ENCODE results near the gene GK.

GRCh38 chrX:30715976-30716375, 62.8 kb downstream of the GK start:
- TF ChIP-seq CTCF (tag by site-specific recombination; IDR thresholded peaks at IDR 0.05) (no peak), ZNF776 (tag by site-specific recombination; IDR thresholded peaks at IDR 0.05; ENCODE audit: borderline replicate concordance) (no peak), IKZF3 (tag by site-specific recombination; IDR thresholded peaks at IDR 0.05) (no peak), ZNF121 (tag by site-specific recombination; IDR thresholded peaks at IDR 0.05) (no peak), ZNF146 (tag by site-specific recombination; IDR thresholded peaks at IDR 0.05) (no peak), GLIS2 (tag by site-specific recombination; IDR thresholded peaks at IDR 0.05) (no peak), KLF10 (tag by site-specific recombination; IDR thresholded peaks at IDR 0.05) (no peak), ZFP3 (tag by site-specific recombination; IDR thresholded peaks at IDR 0.05; ENCODE audit: low read depth) (no peak), HOXC10 (CRISPR knock-in tag; IDR thresholded peaks at IDR 0.05) (no peak), YY1 (tag by site-specific recombination; IDR thresholded peaks at IDR 0.05) (no peak), ZNF792 (tag by site-specific recombination; IDR thresholded peaks at IDR 0.05) (no peak)

All from HEK293 (cell line).